Right kidney (tissue), 1 donor: ENCODE data around the gene KIAA0232.
A peak's percentile ranks its signal among the peaks of the same experiment; 100 is the strongest.
"Not testable (repeated sequence)": the region's sequence is repeated elsewhere in the genome, so short reads cannot be mapped to it uniquely, and the experiment has no call there.

ENCODE experiments used
- DNase-seq: peaks from one replicate; pipeline ENCODE4 v3.0.0-alpha.2; 2016

The KIAA0232 gene

DNA sequence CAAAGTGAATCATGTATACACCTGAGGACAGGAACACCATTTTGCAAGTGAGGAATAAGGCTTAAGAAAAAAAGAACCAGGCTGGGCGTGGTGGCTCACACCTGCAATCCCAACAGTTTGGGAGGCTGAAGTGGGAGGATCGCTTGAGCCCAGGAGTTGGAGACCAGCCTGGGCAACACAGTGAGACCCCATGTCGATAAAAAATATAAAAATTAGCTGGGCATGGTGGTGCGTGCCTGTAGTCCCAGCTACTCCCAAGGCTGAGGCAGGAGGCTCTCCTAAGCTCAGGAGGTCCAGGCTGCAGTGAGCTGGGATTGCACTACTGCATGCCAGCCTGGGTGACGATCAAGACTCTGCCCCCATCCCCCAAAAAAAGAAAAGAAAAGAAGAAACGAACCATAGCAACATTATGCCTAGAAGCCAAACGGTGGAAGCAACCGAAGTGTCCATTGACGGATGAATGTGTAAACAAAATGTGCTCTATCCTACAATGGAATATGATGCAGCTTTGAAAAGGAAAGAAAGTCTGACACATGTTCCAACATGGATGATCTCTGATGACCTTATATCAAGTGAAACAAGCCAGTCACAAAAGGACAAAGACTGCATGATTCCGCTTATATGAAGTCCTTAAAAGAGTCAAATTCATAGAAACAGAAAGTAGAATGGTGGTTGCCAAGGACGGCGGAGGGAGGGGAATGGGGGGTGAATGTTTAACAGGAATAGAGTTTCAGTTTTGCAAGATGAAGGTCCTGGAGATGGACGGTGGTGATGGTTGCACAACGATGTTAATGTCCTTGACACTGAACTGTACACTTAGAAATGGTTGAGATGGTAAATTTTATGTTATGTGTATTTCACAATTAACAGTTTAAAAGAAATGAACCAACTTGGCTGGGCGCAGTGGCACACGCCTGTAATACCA lies 8.6 kb upstream of the KIAA0232 start:
- no peak for DNase-seq

GRCh38 chr4:6775746-6776145 lies 6.8 kb upstream of the KIAA0232 start:
- no peak for DNase-seq

- DNase-seq, result no peak
Measured at GRCh38 chr4:6776920-6777635, 5.4 kb upstream of the KIAA0232 start.

GRCh38 chr4:6777636-6778281 lies 4.8 kb upstream of the KIAA0232 start:
- no peak for DNase-seq

DNA sequence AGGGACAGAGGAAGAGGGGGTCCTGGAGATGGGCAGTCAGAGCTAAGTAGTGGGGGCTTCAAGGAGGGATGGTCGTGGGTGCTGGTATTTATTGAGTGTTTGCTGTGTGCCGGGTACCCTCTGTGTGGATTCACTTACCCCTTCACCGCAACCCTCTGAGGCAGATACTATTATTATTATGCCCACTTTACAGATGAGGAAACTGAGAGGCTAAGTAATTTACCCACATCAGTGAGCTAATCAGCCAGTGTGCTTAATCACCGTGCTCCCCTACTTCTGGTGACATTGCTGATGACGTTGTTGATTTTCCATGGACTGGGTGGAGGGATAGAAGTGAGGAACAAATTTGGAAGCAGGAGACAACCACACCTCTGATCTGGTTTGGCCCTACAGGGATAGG lies 4.1 kb upstream of the KIAA0232 start:
- DNase-seq, result no peak

- DNase-seq, result peak; percentile 38
Measured at GRCh38 chr4:6779667-6780565, 2.6 kb upstream of the KIAA0232 start.

- no peak for DNase-seq
Measured at GRCh38 chr4:6781113-6781512, 1.4 kb upstream of the KIAA0232 start.

DNA sequence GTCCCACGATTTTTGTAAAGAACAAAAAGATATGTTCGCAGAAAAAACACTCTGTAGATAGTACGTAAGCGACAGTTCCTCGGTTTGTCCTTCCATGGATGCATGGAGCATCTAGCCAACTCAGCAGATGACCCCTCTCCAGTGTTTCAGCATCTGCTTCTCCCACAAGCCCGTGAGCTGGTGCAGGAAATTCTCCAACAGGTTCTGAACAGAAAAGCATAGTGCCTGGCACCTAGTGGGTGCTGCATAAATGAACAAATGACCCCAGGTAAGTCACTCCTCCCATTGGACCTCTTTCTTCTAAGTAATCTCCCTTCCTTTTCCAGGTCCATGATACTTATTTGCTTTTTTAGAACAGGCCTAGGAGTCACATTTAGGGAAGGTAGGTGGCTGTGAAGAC lies 966 bp upstream of the KIAA0232 start:
- DNase-seq, result peak; percentile 31

- DNase-seq, result no peak
Measured at GRCh38 chr4:6782846-6783110, 251 bp downstream of the KIAA0232 start.

- peak; percentile 96 for DNase-seq
Measured at GRCh38 chr4:6783111-6783981, 819 bp downstream of the KIAA0232 start.

DNA sequence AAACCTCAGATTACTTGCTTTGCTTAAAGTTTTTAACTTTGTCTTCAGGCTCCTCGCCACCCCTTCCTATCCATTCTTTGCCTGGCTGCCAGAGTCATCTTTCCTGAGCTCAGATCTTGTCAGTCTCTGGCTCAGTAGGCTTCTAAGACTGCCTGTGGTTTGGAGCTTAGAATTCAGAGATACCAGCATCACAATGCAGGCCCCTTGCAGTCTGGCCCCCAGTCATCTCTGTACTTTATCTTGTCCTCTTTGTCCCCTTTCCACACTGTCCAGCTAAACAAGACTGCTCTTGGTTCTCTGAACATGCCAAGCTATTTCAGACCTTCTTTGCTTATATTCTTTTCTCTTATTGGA lies 3.0 kb downstream of the KIAA0232 start:
- DNase-seq, result no peak

GRCh38 chr4:6788123-6788522 lies 5.6 kb downstream of the KIAA0232 start:
- no peak for DNase-seq

DNA sequence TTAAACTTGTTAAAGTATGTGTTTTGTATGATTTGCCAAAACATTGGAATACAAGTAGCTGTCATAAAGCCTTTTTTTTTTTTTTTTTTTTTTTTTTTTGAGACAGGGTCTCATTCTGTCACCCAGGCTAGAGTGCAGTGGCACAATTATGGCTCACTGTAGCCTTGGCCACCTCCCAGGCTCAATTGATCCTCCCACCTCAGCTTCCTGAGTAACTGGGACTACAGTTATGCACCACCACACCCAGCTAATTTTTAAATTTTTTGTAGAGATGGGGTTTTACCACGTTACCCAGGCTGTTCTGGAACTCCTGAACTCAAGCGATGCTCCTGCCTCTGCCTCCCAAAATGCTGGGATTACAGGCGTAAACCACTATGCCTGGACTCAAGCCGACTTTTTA lies 8.7 kb downstream of the KIAA0232 start:
- not testable (repeated sequence) for DNase-seq

DNA sequence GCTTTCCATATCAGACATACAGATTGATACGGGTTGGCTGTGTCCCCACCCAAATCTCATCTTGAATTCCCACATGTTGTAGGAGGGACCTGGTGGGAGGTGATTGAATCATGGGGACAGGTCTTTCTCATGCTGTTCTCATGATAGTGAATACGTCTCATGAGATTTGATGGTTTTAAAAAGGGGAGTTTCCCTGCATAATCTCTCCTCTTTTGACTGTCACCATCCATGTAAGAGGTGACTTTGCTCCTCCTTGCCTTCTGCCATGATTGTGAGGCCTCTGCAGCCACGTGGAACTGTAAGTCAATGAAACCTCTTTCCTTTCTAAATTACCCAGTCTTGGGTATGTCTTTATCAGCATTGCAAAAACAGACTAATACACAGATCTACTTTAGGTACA lies 9.3 kb downstream of the KIAA0232 start:
- not testable (repeated sequence) for DNase-seq

DNA sequence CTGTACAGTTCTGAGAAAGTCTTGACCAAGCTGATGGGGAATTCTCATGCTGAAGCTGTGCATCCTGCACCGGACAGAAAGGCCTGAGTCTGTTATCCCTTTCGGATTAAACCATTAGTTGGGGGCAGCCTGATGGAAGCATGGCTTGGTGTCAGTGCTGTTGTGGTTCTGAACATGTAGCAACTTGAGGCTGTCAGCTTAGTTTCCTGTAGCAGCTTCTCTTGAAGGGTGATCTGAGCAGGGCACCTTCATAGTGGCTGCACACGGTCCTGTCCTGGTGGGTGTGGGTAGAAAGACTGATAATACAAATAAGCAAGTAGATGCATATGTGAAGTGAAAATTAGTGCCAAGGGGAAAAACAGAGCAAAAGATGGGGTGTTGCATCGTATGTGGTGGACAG lies 11.7 kb downstream of the KIAA0232 start:
- DNase-seq, result no peak

- no peak for DNase-seq
Measured at GRCh38 chr4:6795821-6796220, 13.3 kb downstream of the KIAA0232 start.

GRCh38 chr4:6797368-6797767 lies 14.8 kb downstream of the KIAA0232 start:
- DNase-seq, result not testable (repeated sequence)

GRCh38 chr4:6799091-6799490 lies 16.6 kb downstream of the KIAA0232 start:
- DNase-seq, result no peak

GRCh38 chr4:6802025-6802424 lies 19.5 kb downstream of the KIAA0232 start:
- DNase-seq, result no peak

GRCh38 chr4:6802626-6803025 lies 20.1 kb downstream of the KIAA0232 start:
- DNase-seq, result no peak

DNA sequence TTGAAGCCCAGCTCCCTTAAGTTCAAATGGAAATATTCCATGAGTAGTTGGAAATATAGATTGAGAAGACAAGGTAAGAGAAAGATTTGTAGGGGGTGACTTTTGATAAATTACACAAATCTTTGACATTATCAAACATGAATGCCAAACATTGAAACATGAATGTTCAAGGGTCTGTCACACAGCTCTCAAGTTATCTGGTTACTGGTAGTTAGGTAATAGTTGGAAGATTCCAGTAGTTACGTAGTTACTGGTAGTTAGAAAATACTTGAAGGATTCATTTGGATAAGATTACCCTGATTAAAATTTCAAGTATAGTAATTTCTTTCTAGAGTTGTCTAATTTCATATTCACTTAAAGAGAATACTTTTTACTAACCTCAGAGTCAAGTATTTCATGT lies 20.7 kb downstream of the KIAA0232 start:
- DNase-seq, result no peak
